Measurements from ENCODE around the gene CLCF1. TPM values are rescaled to one million over a fixed set of nuclear protein-coding genes. Genes with fewer than 3 reads are reported as not detected.
"Not testable (repeated sequence)": the region's sequence is repeated elsewhere in the genome, so short reads cannot be mapped to it uniquely, and the experiment has no call there.

Gene CLCF1
- total RNA-seq, 1 donor from 2014 or later, result 1.8 TPM

GRCh38 chr11:67406420-67406968, 33.1 kb upstream of the CLCF1 start:
- Histone ChIP-seq H3K36me3 (ENCODE audit: control insufficient read depth, insufficient read depth, low read length) (no peaks in the 10 kb centered on the region), H3K27me3 (ENCODE audit: control insufficient read depth, insufficient read depth, low read length) (peaks cover 7% of the 10 kb centered on the region), H3K4me3 (ENCODE audit: low read depth, low read length) (no peak overlapping the region)
- no peak for DNase-seq (ENCODE audit: low read depth)
- no peak for TF ChIP-seq CTCF (IDR thresholded peaks at IDR 0.05; ENCODE audit: insufficient read depth, low read length, severe bottlenecking)
- FAIRE-seq, result no peak

GRCh38 chr11:67405688-67406339, 32.4 kb upstream of the CLCF1 start:
- FAIRE-seq (no peak), DNase-seq (ENCODE audit: low read depth) (no peak)
- peaks cover 7% of the 10 kb centered on the region for H3K27me3 ChIP-seq (ENCODE audit: control insufficient read depth, insufficient read depth, low read length)
- no peak for TF ChIP-seq CTCF (IDR thresholded peaks at IDR 0.05; ENCODE audit: insufficient read depth, low read length, severe bottlenecking)
- no peak overlapping the region for H3K4me3 ChIP-seq (ENCODE audit: low read depth, low read length)
- H3K36me3 ChIP-seq (ENCODE audit: control insufficient read depth, insufficient read depth, low read length), result no peaks in the 10 kb centered on the region

- H3K27me3 ChIP-seq (ENCODE audit: control insufficient read depth, insufficient read depth, low read length), result peaks cover 2% of the 10 kb centered on the region
- DNase-seq (ENCODE audit: low read depth) (no peak), FAIRE-seq (no peak)
- H3K4me3 ChIP-seq (ENCODE audit: low read depth, low read length), result no peak overlapping the region
- TF ChIP-seq CTCF (IDR thresholded peaks at IDR 0.05; ENCODE audit: insufficient read depth, low read length, severe bottlenecking), result no peak
- peaks cover 2% of the 10 kb centered on the region for H3K36me3 ChIP-seq (ENCODE audit: control insufficient read depth, insufficient read depth, low read length)
These were observed 31.8 kb upstream of the CLCF1 start for GRCh38 chr11:67405196-67405567.

GRCh38 chr11:67404515-67405195, 31.3 kb upstream of the CLCF1 start:
- FAIRE-seq, result peak; percentile 62
- Histone ChIP-seq H3K4me3 (ENCODE audit: low read depth, low read length) (no peak overlapping the region), H3K36me3 (ENCODE audit: control insufficient read depth, insufficient read depth, low read length) (peaks cover 2% of the 10 kb centered on the region), H3K27me3 (ENCODE audit: control insufficient read depth, insufficient read depth, low read length) (peaks cover 2% of the 10 kb centered on the region)
- no peak for TF ChIP-seq CTCF (IDR thresholded peaks at IDR 0.05; ENCODE audit: insufficient read depth, low read length, severe bottlenecking)
- no peak for DNase-seq (ENCODE audit: low read depth)

GRCh38 chr11:67403085-67403484, 29.7 kb upstream of the CLCF1 start:
- not testable (repeated sequence) for FAIRE-seq; DNase-seq (ENCODE audit: low read depth); H3K4me3 ChIP-seq (ENCODE audit: low read depth, low read length); H3K27me3 ChIP-seq (ENCODE audit: control insufficient read depth, insufficient read depth, low read length)
- peaks cover 12% of the 10 kb centered on the region for H3K36me3 ChIP-seq (ENCODE audit: control insufficient read depth, insufficient read depth, low read length)

GRCh38 chr11:67402192-67402839, 28.9 kb upstream of the CLCF1 start:
- H3K4me3 ChIP-seq (ENCODE audit: low read depth, low read length), result peak overlapping the region; percentile 27
- not testable (repeated sequence) for FAIRE-seq; DNase-seq (ENCODE audit: low read depth); H3K27me3 ChIP-seq (ENCODE audit: control insufficient read depth, insufficient read depth, low read length)
- peaks cover 20% of the 10 kb centered on the region for H3K36me3 ChIP-seq (ENCODE audit: control insufficient read depth, insufficient read depth, low read length)

Data from bronchial epithelial cell (primary cell).